Right lobe of liver (tissue), 6 donors: ENCODE results near the gene PHTF2. TPM values are rescaled to one million over a fixed set of nuclear protein-coding genes. Genes with fewer than 3 reads are reported as not detected.

Experiments
- ATAC-seq, 4 donors: fragments of 200-7000 bp; cut with Tn5 transposase; one replicate each; pipeline ENCODE4 v1.9.1; 2020; ENCODE audit warnings: mild to moderate bottlenecking in 4 of 4, moderate library complexity in 4 of 4
- DNase-seq, 3 donors: peaks; one replicate each; pipeline ENCODE4 v3.0.0-alpha.2; 2020
- H3K27ac ChIP-seq, 3 donors: fragments of 200-600 bp; one replicate each; pipeline ENCODE4 v1.8.0; 2022
- H3K27me3 ChIP-seq, 2 donors: fragments of 200-600 bp; one replicate each; pipeline ENCODE4 v1.8.0; 2022
- H3K36me3 ChIP-seq, 4 donors: fragments of 200-600 bp; sonication (generic) in 1 of 4; one replicate each; pipeline versions ENCODE4 v1.5.1 to v1.8.0; 2017 to 2022; ENCODE audit warnings: control low read depth in 1 of 4
- H3K4me1 ChIP-seq, 4 donors: fragments of 200-600 bp; sonication (generic) in 1 of 4; one replicate each; pipeline versions ENCODE4 v1.5.1 to v1.8.0; 2017 to 2022; ENCODE audit warnings: control low read depth in 1 of 4
- H3K4me3 ChIP-seq, 3 donors: fragments of 200-600 bp; one replicate each; pipeline ENCODE4 v1.8.0; 2022
- H3K9me3 ChIP-seq, 4 donors: fragments of 200-600 bp; sonication (generic) in 1 of 4; one replicate each; pipeline versions ENCODE4 v1.5.1 to v1.8.0; 2017 to 2022; ENCODE audit warnings: control low read depth in 1 of 4
- POLR2A ChIP-seq: fragments of 450-650 bp; IDR thresholded peaks from one replicate; pipeline ENCODE4 v1.6.1; 2017; ENCODE audit warnings: antibody characterized with exemption, mild to moderate bottlenecking
- WGBS: methylation state at CpG from one replicate; pipeline ENCODE4 v1.1.6; 2018; ENCODE audit warnings: low coverage, low lambda C conversion rate; ENCODE audit not compliant: insufficient coverage; ENCODE audit errors: missing lambda C conversion rate; 5-methylcytosine and 5-hydroxymethylcytosine counted together
- intact Hi-C, 2 donors: fragments of 100-400 bp; cut with DNase I; formaldehyde crosslinking; loops; one replicate each; pipeline versions ENCODE4 v1.11.2 to v1.14.1; 2022
- total RNA-seq, 6 experiments: library from RNA; depleted of rRNA in 2 of 6; stranded (reverse); fragments of >200 nt in 2 of 6; fragmentation: NEBNext Ultra II Directional in 3 of 6; extraction: Animal tissue kit (Norgen Biotek cat#: 25700) in 3 of 6; gene quantifications; one replicate each; pipeline versions ENCODE4 v1.1.0 to v1.2.4, GENCODE V29; 2016 to 2023
- TF ChIP-seq, protein P1 (sequence below), 4 donors: fragments of 200-600 bp in 3 of 4; fragments of 450-650 bp in 1 of 4; IDR thresholded peaks; one replicate each; pipeline versions ENCODE4 v1.5.1 to v1.8.0; 2016 to 2022; ENCODE audit warnings: antibody characterized with exemption in 4 of 4, mild to moderate bottlenecking in 2 of 4
- donor health status: DM: no; HTN: yes; CAD: no.
- donor health status: DM: no; HTN: no; CAD: no.
- donor health status: DM: no; HTN: no; CAD: no.
- donor health status: DM: no; HTN: yes; CAD: no.
- donor health status: DM: no; HTN: yes; CAD: no.

Gene PHTF2
- total RNA-seq, 6 experiments from 2014 or later: 2.4 to 6.8 (median 5.5) TPM

DNA sequence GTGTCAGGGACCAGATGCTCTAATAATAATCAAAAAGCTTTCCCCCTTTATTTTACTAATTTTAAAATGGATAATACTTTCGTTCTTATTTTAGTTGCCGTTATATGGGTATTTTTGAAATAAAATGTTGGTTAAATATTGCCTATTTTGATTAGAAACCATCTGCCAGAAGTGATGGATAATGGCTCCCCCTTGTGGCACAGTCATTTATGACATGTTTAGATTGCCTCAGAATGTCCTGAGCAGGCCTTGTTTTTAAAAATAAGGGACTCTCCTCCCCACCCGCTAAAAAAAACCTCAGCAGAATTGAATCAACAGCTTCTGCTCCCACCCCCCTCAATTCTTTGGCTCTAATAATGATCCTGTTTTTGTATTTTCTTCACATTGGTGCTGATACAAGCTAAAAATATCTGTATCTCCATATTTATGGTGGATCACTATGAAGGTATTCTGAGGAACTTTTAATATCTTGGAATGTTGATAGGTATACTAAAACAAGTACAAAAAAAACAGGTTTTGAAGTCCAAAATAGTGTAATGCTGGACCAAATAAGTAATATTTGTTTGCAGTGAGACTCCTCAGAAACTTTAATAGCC is 39.2 kb upstream of the PHTF2 start:
- WGBS: 0% methylated on average over 3 of the region's 3 CpGs
- Histone ChIP-seq H3K27me3 (no peaks in the 10 kb centered on the region), H3K9me3 (no peaks in the 10 kb centered on the region), H3K36me3 (no peaks in the 10 kb centered on the region), H3K4me3 (no peak overlapping the region), H3K4me1 (peaks cover 0 to 14% (median 6%) of the 10 kb centered on the region in 4 donors), H3K27ac (peak overlapping the region; percentile 64 to 80 (median 73))
- no peak for TF ChIP-seq POLR2A
- TF ChIP-seq, protein P1, sequence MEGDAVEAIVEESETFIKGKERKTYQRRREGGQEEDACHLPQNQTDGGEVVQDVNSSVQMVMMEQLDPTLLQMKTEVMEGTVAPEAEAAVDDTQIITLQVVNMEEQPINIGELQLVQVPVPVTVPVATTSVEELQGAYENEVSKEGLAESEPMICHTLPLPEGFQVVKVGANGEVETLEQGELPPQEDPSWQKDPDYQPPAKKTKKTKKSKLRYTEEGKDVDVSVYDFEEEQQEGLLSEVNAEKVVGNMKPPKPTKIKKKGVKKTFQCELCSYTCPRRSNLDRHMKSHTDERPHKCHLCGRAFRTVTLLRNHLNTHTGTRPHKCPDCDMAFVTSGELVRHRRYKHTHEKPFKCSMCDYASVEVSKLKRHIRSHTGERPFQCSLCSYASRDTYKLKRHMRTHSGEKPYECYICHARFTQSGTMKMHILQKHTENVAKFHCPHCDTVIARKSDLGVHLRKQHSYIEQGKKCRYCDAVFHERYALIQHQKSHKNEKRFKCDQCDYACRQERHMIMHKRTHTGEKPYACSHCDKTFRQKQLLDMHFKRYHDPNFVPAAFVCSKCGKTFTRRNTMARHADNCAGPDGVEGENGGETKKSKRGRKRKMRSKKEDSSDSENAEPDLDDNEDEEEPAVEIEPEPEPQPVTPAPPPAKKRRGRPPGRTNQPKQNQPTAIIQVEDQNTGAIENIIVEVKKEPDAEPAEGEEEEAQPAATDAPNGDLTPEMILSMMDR (IDR thresholded peaks at IDR 0.05): peak; percentile 77 to 89 (median 80)
- intact Hi-C loops: loop anchor here in 1 of 2 donors (10.0 kb wide), 1 partner anchor 105 kb away; no protein-coding TSS in a partner anchor
- ATAC-seq (peak; percentile 80 to 87 (median 84)), DNase-seq (peak in 1 of 3 donors; percentile 65)

DNA sequence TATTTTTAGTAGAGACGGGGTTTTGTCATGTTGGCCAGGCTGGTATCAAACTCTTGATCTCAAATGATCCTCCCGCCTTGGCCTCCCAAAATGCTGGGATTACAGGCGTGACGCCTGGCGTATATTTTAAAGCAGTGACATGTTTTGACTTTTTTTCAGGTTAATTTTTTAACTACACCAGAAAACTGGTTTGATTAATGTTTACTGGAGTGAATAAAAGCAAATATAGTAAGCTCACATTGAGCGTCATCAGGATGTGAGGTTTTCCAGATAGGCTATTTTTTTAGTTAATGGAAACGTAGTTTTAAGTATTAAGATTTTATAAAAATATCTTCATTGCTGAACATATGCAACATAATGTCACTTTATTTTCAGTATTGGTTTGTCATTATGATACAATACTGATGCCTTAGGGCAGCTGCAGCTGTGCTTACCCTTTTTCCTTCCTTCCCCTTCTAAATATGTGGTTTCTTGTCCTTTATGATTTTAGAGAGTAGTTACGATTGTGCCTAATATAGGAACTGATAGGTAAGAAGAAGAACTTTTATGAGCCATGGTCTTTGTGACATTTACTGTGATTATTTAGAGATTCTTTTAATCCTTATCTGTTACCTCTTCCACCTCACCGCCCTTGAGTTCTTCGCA is 37.6 kb upstream of the PHTF2 start:
- DNase-seq (no peak), ATAC-seq (peak; percentile 59 to 79 (median 66))
- 21% methylated on average over 10 of the region's 10 CpGs for WGBS
- intact Hi-C loops: no loop called here
- Histone ChIP-seq H3K36me3 (no peaks in the 10 kb centered on the region), H3K9me3 (no peaks in the 10 kb centered on the region), H3K4me1 (peaks cover 0 to 20% (median 9%) of the 10 kb centered on the region in 4 donors), H3K4me3 (peak overlapping the region in 2 of 3 donors; percentile 2 to 4), H3K27me3 (no peaks in the 10 kb centered on the region), H3K27ac (peak overlapping the region; percentile 64 to 80 (median 73))
- TF ChIP-seq POLR2A: no peak
- TF ChIP-seq, protein P1 (IDR thresholded peaks at IDR 0.05): no peak

DNA sequence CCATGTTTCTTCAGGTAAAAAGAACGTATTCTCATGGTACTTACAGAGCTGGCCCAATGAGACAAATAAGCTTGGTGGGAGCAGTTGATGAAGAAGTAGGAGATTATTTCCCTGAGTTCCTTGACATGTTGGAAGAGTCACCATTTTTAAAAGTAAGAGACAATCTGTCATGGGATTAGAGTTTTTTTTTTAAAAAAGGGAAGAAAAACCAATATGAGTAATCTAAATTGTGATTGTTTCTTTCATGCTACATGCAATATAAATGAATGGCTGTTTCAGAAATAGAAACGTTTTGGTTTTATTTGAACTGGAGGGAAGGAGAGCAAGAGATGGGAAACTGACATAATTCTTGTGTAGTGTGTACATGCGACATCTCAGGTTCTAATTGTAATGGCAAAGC is 33.1 kb upstream of the PHTF2 start:
- no peak for DNase-seq
- Histone ChIP-seq H3K9me3 (no peaks in the 10 kb centered on the region), H3K27ac (peak overlapping the region in 2 of 3 donors; percentile 65 to 87), H3K27me3 (no peaks in the 10 kb centered on the region), H3K36me3 (no peaks in the 10 kb centered on the region), H3K4me1 (peaks cover 0 to 9% (median 4%) of the 10 kb centered on the region in 4 donors), H3K4me3 (no peak overlapping the region)
- WGBS: 63% methylated on average over 3 of the region's 3 CpGs
- no peak for TF ChIP-seq POLR2A
- TF ChIP-seq, protein P1 (IDR thresholded peaks at IDR 0.05): no peak
- ATAC-seq: no peak
- intact Hi-C loops: no loop called here

DNA sequence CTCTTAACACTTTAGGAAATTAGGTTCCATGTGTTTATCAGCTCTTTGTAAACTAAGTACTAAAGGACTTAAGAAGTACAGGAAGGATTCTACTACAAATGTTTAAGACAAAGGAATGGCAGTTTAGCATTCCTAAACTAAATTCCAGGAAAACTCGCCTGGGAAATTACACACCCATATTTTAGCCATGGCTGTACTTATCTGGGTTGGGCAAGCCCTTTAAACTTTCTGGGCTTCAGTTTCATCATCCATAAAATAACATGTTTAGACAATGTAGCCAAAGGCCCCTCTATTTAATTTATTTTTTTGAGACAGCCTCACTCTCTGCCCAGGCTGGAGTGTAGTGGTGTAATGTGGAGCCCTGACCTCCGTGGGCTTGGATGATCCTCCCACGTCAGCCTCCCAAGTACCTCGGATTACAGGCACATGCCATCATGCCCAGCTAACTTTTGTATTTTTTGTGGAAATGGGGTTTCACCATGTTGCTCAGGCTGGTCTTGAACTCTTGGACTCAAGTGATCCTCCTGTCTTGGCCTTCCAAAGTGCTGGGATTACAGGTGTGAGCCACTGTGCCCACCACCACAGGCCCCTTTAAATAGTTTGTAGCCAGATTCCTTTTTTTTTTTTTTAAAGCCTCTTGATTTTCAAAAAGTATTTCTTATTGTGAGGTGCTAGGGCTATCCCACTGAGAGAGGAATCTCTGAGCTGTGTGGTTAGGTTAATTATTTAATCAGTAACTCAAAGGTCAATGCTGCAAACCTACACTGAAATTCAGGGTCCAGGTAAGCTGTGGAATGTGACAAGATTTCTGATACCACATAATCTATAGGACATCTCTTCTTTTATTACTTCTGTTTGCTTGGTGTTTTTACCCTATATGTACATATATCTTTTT is 32.4 kb upstream of the PHTF2 start:
- Histone ChIP-seq H3K27me3 (no peaks in the 10 kb centered on the region), H3K9me3 (no peaks in the 10 kb centered on the region), H3K4me3 (no peak overlapping the region), H3K4me1 (peaks cover 0 to 8% (median 4%) of the 10 kb centered on the region in 4 donors), H3K36me3 (no peaks in the 10 kb centered on the region), H3K27ac (peak overlapping the region; percentile 55 to 87 (median 65))
- no peak for DNase-seq
- TF ChIP-seq POLR2A: no peak
- TF ChIP-seq, protein P1 (IDR thresholded peaks at IDR 0.05): no peak
- peak; percentile 93 to 97 (median 93) for ATAC-seq
- intact Hi-C loops: no loop called here
- 36% methylated on average over 4 of the region's 4 CpGs for WGBS
